GM19452 (cell line): ENCODE results near the gene SAFB.
"Not testable (repeated sequence)": the region's sequence is repeated elsewhere in the genome, so short reads cannot be mapped to it uniquely, and the experiment has no call there.

Experiments used
- ATAC-seq: cut with Tn5 transposase; IDR thresholded peaks from one replicate; pipeline ENCODE4 v1.9.1; 2021; ENCODE audit not compliant: unreplicated experiment

Gene SAFB

DNA sequence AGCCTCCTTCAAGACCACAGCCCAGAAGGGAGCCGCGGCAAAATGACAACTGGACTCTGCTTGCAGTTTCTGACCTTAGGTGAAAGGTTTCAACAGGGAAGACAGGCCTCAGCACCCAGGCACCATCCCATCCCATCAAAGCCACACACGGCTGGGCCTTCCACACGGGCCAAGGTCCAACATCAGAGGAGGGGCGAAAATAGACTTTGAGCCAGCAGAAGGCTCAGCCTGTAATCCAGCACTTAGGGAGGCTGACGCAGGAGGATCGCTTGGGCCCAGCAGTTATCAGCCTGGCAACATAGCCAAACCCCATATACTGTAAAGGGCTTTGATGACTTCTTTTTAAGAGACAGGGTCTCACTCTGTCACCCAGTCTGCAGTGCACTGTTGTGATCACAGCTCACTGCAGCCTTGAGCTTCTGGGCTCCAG is 28.3 kb upstream of the SAFB start:
- ATAC-seq = no peak

GRCh38 chr19:5595129-5595528 is 27.8 kb upstream of the SAFB start:
- ATAC-seq = no peak

GRCh38 chr19:5595745-5596144 is 27.1 kb upstream of the SAFB start:
- no peak for ATAC-seq

GRCh38 chr19:5600797-5601196 is 22.1 kb upstream of the SAFB start:
- no peak for ATAC-seq

GRCh38 chr19:5603626-5604025 is 19.3 kb upstream of the SAFB start:
- ATAC-seq = no peak

- ATAC-seq = no peak
Observed at GRCh38 chr19:5605362-5605761, 17.5 kb upstream of the SAFB start.

DNA sequence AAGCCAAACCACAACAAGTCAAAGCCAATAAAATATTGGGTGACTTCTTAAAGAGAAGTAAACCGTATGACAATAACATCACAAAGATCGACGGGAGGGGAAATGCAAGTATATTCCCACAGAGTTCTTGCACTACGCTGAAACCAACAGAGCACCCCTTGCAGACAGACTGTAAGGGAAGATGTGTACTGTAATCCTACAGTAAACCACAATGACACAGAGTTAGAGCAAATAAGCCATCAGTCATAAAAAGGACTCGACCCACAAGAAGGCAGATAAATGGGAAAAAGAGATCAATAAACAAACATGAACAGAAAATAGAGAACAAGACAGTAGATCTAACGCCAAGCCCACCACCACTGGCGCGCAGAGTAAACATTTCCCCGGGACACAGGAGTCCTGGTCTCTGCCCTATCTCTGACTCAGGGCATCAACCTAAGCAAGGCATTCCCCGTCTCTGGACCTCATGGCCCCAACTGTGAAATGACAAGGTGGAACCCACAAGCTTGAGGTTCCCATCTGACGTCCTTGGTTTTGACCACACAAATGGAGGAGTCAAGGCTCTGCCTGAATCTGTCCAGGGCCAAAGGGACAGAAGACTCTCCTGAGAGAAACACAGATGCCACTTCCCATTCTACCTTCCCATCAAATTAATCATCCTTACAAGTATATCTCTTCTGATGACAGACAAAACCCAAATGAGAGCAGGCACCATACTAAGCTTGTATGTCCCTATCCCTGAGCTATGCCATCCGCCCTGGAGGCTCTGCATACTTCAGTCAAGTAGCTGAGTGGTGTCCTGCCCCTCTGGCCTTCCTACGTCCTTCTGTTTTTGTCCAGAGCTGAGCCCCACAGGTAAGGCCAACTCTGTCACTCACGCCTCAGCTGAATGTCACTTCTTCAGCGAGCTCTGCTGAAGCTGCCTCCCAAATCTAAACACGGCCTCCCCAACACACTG is 15.3 kb upstream of the SAFB start:
- ATAC-seq = no peak

GRCh38 chr19:5608291-5608690 is 14.6 kb upstream of the SAFB start:
- ATAC-seq = no peak

GRCh38 chr19:5608766-5609165 is 14.1 kb upstream of the SAFB start:
- ATAC-seq = not testable (repeated sequence)

DNA sequence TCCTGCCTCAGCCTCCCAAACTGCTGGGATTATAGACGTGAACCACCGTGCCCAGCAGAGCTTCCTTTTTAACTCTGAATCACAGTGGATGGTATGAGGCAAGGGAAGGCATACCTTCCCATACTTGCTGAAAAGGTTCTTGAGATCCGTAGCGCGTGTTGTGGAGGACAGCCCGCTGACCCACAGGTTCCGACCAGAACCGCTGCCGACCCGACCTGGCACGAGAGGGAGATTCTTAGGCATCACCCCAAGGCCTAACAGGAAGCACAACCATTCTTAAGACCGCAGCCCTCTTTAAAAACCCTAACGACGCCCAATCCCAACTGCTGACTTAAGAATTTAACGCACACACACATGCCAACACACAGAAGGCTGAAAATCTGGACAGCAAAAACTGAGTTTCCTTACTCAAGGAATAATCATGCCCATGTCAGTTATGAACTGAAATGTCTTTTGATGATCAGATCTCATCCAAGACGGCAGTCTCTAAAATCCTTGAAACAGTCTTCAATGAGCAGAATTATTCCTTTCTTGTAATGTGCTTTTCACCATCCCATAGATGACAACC is 12.9 kb upstream of the SAFB start:
- no peak for ATAC-seq

DNA sequence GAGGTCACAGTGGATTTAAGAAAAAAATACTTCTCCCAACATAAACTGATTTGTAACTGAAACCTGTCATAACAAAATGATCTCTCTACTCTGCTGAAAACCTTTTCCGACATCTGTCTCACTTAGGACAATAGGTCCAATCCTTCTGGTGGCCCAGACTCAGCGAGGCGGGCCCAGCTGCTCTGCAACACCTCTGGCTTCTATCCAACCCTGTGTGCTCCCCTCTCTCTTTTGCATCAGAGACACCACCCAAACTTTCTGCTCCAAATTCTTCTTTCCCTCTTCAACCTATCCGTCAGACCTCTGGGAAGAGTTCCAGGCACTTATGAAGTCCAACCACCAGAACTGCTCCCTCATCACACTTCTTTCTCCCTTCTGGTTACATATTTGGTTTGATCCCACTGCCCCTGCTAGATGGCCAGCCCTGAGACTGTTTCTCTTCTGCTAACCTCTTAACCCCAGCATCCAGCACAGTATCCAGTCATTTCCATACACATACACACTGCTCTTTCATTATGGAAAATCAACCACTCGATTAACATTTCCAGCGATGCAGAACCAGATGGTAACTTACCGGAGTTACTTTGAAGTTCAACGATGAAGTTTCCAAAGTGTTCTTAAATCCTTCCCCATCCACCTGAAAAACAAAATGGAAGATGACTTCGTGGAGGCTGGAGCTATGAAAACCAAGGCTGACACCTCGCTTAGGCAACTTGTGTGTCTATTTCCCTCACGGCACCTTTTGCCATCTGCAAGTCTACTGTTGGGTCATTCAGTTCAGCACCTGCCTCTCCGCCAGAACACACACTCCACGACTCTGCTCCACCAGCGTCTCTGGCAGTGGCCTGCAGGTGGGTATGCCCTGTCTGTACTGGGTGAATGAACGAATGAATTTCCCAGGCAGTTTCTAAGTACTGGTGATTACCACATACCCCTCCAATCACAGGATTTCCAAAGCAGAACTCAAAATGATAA is 9.7 kb upstream of the SAFB start:
- no peak for ATAC-seq

DNA sequence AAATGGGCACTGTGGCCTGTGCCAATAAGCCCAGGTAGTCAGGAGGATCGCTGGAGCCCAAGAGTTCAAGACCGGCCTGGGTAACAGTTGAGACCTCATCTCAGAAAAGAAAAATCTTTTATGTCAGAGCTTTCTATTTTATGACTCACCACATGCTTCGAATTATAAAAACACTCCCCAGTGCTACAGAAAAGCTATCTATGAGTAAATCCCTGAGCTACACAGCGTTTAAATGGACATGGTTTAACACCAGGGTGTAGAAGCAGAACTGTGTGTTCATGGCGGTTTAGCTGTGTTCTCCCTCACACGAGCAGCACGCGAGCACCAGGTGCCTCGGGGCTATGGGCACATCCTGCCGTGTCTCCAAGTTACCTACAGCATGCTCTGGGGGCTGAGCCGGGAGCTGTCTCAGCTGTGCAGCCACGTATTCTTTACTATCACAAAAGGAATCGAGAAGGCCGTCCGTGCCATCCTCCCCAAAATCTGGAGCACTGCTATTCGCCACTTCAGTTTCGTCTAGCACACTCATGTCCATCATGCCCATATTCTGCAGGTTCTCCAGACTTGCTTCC is 7.0 kb upstream of the SAFB start:
- no peak for ATAC-seq

DNA sequence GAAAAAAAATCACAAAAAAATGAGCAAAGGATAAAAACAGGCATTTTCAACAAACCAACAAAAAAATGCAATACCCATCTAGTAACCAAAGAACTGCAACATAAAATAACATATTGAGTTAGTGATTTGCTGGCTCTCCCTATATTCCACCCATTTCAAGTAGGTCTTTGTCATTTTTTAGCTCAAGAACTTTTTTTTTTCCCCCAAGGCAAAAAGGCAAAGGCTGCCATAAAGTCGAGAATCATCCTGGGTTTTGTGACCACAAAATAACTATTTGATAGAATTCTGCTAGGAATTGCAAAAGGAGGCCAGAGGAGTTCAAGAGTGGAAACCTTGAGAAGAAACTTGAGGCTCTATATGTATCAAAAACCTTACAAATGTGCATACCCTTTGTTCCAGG is 5.8 kb upstream of the SAFB start:
- ATAC-seq = no peak

DNA sequence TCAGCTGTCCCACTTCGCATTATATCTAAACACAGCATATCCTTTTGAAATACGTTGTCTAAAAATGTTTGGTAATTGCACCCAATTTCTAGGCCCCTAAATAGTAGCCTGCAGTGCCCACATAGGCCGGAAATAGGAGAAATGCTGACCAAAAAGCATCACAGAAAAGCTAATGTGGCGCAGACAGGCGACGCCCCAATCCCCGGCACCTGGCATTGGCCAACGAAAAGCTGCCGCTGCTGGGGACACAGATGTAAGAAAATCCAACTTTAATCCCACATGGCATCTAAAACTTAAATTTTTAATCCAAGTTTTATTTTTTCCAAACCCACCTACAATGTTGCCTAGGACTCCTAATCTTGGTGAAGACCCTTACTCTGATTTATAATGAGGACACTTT is 4.3 kb upstream of the SAFB start:
- ATAC-seq = no peak

DNA sequence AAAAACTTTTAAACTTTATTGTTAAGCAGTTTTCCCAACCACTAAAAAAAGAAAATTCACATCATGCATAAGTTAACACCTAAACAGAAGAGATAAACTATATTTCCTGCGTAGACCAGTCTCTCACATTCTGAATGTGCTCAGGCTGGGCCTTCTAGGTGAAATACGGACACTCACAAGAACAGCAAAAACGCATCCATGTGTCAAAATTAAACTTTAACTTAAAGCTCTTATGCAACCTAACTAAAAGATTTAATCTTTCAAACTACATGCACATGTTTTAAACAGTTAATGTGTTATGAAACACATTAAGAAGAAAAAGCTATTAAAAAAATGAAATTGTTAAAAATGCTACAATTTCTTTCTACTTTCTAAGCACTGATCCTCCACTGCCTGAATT is 2.9 kb upstream of the SAFB start:
- no peak for ATAC-seq

DNA sequence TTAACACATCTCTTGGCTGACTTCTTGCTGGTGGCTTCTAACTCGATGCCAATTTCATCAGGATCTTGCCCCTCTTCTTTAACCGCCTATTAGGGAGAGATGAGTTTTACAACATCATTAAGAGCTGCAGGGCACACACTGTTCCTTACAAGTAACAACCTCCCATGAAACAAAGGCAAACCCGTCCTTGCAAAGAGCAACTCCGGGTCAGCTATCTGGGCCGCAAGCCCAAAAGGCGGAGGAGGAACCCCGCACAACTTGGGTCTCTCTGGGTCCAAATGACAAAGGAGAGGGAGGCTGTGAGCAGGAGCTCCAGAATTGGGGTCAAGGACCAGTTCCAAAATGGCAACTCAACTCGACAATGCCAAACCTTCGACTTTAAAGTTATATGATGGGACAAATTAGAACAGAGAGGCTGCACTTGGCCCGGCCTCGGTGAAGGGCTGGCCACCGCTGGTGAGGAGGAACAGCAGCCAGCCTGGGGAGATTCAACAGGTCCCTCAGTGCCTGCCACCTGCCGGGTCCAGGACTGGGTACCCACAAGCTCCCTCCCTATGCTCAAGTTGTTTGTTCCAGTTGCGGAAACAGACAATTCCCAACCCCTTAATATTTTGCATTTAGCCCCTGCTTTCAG is 1.5 kb upstream of the SAFB start:
- ATAC-seq = no peak

- ATAC-seq = no peak
Observed at GRCh38 chr19:5621945-5622464, 878 bp upstream of the SAFB start.

DNA sequence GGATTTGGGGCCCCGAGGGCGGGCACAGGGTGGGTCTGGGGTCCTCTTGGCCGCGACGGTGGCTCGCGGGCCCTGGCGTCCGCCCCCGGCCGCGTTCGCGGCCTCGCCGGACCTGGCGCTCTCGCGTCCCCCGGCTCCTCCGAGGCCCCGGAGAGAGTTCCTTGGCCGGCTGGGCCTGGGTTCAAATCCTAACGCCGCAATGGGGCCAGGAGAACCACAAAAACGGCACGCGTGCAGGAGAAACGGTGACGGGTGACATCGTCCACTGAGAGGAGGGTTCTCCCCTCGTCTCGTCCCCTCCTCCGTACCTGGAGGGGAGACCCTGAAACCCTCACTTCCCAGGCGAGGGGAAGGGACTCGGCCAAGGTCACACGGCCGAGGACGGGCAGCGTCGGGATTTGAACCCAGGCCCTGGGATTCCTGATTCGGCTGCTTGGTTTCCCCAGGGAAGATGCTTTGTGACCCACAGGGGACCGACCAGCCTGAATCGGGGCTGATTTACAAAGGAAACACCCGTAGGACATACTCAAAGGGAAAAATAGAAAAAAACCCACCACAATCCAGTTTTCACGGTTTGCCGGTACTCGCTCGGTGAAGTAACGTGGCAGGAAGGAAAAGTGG is 624 bp downstream of the SAFB start:
- peak; percentile 9 for ATAC-seq

DNA sequence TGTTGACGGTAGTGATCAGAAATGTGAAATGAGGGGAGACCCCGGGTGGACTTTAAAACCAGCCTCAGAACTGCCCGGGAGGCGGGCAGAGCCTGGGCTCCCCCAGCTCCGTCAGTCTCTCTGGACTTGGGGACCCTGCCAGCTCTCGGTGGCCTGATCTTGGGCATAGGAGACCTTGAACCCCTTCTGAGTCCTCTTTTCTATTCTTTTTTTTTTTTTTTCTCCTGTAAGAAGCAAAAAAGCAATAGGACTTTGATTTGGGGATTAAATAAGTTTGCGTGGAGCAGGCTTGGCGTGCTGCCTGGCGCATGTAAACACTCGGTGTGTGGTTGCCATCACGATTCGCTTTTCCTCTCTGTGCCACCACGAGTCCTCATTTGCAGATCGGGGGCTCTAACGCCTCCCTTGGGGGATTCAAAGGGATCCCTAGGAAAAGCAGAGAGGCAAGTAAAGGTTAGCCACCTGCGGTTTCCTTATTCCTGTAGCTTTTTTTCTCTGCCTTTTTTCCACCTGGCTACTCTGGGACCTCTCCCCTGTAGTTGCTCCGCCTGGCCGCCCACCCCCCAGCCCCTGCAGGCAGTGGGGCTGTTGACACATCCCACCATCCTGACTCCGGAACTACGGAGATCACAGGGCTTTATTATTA is 1.3 kb downstream of the SAFB start:
- ATAC-seq = no peak
